Stimulated activated CD4-positive, alpha-beta T cell treated with anti-CD3 and anti-CD28 coated beads, Interleukin-2, amount 100 ng/mL, for 24 hours (primary cell): ENCODE measurements around the gene CCT6B.

Experiments
- DNase-seq, 2 donors: peaks; one replicate each; pipeline ENCODE4 v3.0.0-alpha.2; 2020

CCT6B gene

DNA sequence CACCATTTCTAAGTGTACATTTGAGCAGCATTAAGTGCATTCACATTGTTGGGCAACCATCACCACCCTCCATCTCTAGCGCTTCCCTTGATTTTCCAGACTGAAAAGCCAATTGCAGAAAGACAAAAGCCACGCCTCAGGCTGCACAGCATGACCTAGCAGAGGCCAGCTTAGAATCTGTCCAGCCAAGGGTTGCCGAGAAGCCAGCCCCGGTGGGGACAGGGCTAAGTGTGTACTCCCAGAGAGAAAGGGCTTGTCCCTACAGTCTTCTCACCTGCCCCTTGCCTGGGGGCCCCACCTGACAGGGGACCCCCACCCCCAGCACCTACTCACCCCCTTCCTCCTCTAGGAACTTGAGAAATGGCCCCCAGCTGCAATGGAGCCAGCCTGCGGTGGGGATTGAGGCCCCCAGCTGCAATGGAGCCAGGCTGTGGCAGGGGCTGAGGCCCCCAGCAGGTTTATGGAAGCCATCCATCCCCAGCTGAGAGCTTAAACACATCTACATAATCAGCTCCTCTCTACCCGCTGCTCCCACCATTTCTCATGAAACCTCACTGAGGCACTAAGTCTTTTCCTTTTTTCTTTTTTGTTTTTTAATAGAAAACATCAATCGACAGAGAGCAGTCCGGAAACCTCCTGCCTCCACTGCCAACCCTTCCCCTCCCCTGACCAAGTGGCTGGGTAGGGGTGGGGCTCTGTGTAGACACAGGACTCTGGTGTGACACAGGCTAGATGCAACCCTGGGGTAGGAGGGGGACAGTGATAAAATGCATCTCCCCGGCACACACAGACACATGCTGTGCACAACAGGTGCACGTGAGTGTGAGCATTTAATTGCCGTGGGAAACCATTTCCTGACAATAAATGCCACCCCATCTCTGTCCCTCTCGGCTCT, 77.9 kb downstream of the CCT6B start:
- DNase-seq: no peak

DNA sequence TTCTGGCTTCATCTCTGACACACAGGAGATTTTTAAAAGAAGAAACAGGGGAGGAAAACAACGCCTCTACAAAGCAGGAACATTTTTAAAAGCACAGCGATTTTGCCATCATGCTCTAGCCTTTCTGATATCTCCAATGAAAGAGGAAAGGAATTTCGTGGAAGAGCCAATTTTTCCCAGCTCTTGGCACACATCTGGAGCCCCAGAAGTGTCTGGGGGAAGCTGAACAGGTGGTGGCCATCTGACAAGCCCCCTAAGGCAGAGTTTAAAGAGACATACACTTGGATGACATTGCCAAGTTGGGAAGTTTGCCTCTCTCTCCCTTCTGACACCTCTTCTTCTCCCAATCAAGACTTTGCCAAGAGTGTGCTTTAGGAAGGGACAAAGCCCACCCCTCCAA, 82.1 kb downstream of the CCT6B start:
- DNase-seq: no peak
